Heart left ventricle (tissue), 16 donors: ENCODE results near the gene SNAP47. TPM values are rescaled to one million over a fixed set of nuclear protein-coding genes. Genes with fewer than 3 reads are reported as not detected.

Experiments
- ATAC-seq, 4 donors: fragments of 200-7000 bp; cut with Tn5 transposase; one replicate each; pipeline ENCODE4 v1.9.1; 2020 to 2022; ENCODE audit warnings: moderate library complexity in 4 of 4, mild to moderate bottlenecking in 3 of 4, moderate number of reproducible peaks in 1 of 4
- DNase-seq, 5 donors: peaks; one replicate each; pipeline ENCODE4 v3.0.0-alpha.2; 2020
- H3K27ac ChIP-seq, 12 donors: fragments of 200-600 bp; sonication (generic) in 4 of 12; one replicate each; pipeline versions ENCODE4 v1.5.0 to v1.8.0; 2016 to 2022; ENCODE audit warnings: mild to moderate bottlenecking in 2 of 12
- H3K27me3 ChIP-seq, 9 donors: fragments of 200-600 bp; sonication (generic) in 2 of 9; one replicate each; pipeline versions ENCODE4 v1.5.1 to v1.8.0; 2016 to 2022; ENCODE audit warnings: mild to moderate bottlenecking in 3 of 9
- H3K36me3 ChIP-seq, 9 donors: fragments of 200-600 bp; sonication (generic) in 2 of 9; one replicate each; pipeline versions ENCODE4 v1.5.0 to v1.8.0; 2018 to 2022; ENCODE audit warnings: mild to moderate bottlenecking in 2 of 9
- H3K4me1 ChIP-seq, 12 donors: fragments of 200-600 bp; sonication (generic) in 4 of 12; one replicate each; pipeline versions ENCODE4 v1.5.0 to v1.8.0; 2016 to 2022; ENCODE audit warnings: mild to moderate bottlenecking in 3 of 12
- H3K4me3 ChIP-seq, 12 donors: fragments of 200-600 bp; sonication (generic) in 4 of 12; one replicate each; pipeline versions ENCODE4 v1.5.0 to v1.8.0; 2017 to 2022; ENCODE audit warnings: mild to moderate bottlenecking in 9 of 12, moderate library complexity in 4 of 12
- H3K9me3 ChIP-seq, 12 donors: fragments of 200-600 bp; sonication (generic) in 4 of 12; one replicate each; pipeline versions ENCODE4 v1.5.0 to v1.8.0; 2016 to 2022; ENCODE audit warnings: mild to moderate bottlenecking in 1 of 12
- POLR2A ChIP-seq, 2 donors: fragments of 450-650 bp; IDR thresholded peaks; one replicate each; pipeline ENCODE4 v1.6.1; 2017; ENCODE audit warnings: antibody characterized with exemption in 2 of 2, mild to moderate bottlenecking in 2 of 2, moderate library complexity in 2 of 2
- WGBS, 4 donors: extraction: QIAGEN DNeasy Blood & Tissue Kit in 2 of 4; methylation state at CpG; one replicate each; pipeline versions ENCODE4 v1.1.5 to v1.1.7; 2013 to 2018; 5-methylcytosine and 5-hydroxymethylcytosine counted together
- intact Hi-C, 10 donors: fragments of 100-400 bp; cut with DNase I; formaldehyde crosslinking; loops; one replicate each; pipeline versions ENCODE4 v1.11.1 to v1.14.2; 2022
- polyA plus RNA-seq, 2 donors: library from polyadenylated mRNA; stranded (reverse); fragments of 200-250 nt; gene quantifications; one replicate each; pipeline ENCODE4 v1.2.3, GENCODE V29; 2013
- total RNA-seq, 9 donors: library from RNA; depleted of rRNA in 2 of 9; stranded (reverse); fragments of >200 nt in 2 of 9; fragmentation: NEBNext Ultra II Directional in 3 of 9; extraction: Animal tissue kit (Norgen Biotek cat#: 25700) in 3 of 9; gene quantifications; one replicate each; pipeline versions ENCODE4 v1.1.0 to v1.2.4, GENCODE V29; 2016 to 2023
- TF ChIP-seq, protein P1 (sequence below), 12 donors: fragments of 200-600 bp; sonication (generic) in 4 of 12; IDR thresholded peaks; one replicate each; pipeline versions ENCODE4 v1.5.0 to v1.8.0; 2018 to 2022; ENCODE audit warnings: antibody characterized with exemption in 12 of 12, mild to moderate bottlenecking in 5 of 12
- donor health status: ischemic (EF 13 %, LVEDD 7.1; RV severe dilation, severe dysfunction).
- donor health status: healthy with polysubstance abuse.
- donor health status: DM: no; HTN: yes; CAD: no.
- donor health status: DM: no; HTN: no; CAD: no.
- donor health status: ischemic (EF 25% LVEDD 6.9; RV normal size, moderate dysfunction).
- donor health status: ischemic (EF 25% LVEDD 5.7; RV mildly dilated, moderate dysfunction).
- donor health status: healthy.
- donor health status: DM: yes; HTN: yes; CAD: no.
- donor health status: ischemic (EF 35%, LVEDD 5.7; RV mildly dilated, moderate dysfunction).
- donor health status: nonischemic (EF 11% LVEDD 7.7; RV severe dilation, severe dysfunction).
- donor health status: DM: yes; HTN: yes; CAD: no.
- donor health status: PGD.
- donor health status: ischemic (EF 29% LVEDD 5.4; RV normal size, mild dysfunction).
- donor health status: nonischemic (EF 23%, LVEDD 6.1; RV moderate dilation, normal function).

SNAP47 gene
- total and polyA plus RNA-seq, 11 donors: 22.1 to 106 (median 36.7) TPM

DNA sequence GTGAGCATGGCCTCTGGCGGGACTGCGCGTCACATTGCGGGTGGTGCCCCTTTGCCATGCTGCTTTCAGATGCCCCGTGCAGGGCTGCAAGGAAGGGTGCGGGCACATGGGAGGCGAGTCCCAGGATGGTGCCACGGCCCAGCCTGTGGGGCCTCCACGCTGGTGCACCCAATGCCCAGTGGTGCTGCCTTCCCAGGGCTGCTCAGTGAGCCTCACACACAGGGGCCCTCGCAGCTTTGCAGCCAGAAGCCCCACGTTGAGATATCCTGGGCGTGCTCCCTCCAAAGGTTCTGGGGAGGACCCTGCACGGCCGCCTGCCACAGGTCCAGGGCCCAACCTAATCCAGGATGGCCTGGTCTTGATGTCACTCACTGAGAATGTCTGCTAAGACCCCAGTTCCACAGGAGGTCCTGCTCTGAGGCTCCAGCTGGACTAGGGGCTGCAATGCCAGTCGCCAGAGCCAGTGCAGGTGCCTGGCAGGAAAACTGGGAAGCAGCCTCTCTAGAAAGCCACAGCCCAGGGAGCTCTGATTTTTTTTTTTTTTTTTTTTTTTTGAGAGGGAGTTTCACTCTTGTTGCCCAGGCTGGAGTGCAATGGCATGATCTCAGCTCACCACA is 46.2 kb downstream of the SNAP47 start:
- TF ChIP-seq, protein P1, sequence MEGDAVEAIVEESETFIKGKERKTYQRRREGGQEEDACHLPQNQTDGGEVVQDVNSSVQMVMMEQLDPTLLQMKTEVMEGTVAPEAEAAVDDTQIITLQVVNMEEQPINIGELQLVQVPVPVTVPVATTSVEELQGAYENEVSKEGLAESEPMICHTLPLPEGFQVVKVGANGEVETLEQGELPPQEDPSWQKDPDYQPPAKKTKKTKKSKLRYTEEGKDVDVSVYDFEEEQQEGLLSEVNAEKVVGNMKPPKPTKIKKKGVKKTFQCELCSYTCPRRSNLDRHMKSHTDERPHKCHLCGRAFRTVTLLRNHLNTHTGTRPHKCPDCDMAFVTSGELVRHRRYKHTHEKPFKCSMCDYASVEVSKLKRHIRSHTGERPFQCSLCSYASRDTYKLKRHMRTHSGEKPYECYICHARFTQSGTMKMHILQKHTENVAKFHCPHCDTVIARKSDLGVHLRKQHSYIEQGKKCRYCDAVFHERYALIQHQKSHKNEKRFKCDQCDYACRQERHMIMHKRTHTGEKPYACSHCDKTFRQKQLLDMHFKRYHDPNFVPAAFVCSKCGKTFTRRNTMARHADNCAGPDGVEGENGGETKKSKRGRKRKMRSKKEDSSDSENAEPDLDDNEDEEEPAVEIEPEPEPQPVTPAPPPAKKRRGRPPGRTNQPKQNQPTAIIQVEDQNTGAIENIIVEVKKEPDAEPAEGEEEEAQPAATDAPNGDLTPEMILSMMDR (IDR thresholded peaks at IDR 0.05): no peak
- no peak for TF ChIP-seq POLR2A (IDR thresholded peaks at IDR 0.05)
- Histone ChIP-seq H3K4me3 (no peak overlapping the region), H3K36me3 (peaks cover 0 to 23% (median 14%) of the 10 kb centered on the region in 9 donors), H3K27me3 (peaks cover 0 to 5% (median 0%) of the 10 kb centered on the region in 9 donors), H3K4me1 (peaks cover 0 to 16% (median 4%) of the 10 kb centered on the region in 12 donors), H3K9me3 (no peaks in the 10 kb centered on the region), H3K27ac (no peak overlapping the region)
- ATAC-seq (no peak), DNase-seq (peak in 2 of 5 donors; percentile 6 to 14)
- intact Hi-C loops: no loop called here
- 86 to 96% (median 94%) methylated on average over 13 to 15 of the region's 15 CpGs for WGBS, 4 donors

DNA sequence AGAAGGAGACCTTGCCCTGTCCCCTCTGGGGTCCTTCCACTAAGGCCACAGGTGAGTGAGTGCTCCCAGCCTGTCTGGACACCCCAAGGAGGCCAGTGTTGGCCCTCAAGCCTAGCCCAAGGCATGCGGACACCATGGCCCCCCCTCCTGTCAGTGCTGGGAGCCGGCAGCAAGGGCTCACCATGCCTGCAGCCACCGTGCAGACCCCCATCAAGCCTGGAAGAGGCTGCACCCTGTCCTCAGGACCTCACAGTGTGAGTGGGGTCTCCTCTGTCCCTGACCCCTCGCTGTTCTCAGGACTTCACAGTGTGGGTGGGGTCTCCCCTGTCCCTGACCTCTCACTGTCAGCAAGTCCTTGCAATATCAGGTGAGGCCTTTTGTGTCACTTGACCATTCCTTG is 47.0 kb downstream of the SNAP47 start:
- DNase-seq (peak in 1 of 5 donors; percentile 4), ATAC-seq (no peak)
- peaks cover 0 to 13% (median 0%) of the 10 kb centered on the region in 9 donors for H3K27me3 ChIP-seq
- WGBS, 4 donors: 75 to 98% (median 88%) methylated on average over 1 to 4 of the region's 4 CpGs
- intact Hi-C loops: no loop called here
- peaks cover 4 to 24% (median 12%) of the 10 kb centered on the region in 12 donors for H3K4me1 ChIP-seq
- no peak overlapping the region for H3K4me3 ChIP-seq
- no peak for TF ChIP-seq POLR2A (IDR thresholded peaks at IDR 0.05)
- TF ChIP-seq, protein P1 (IDR thresholded peaks at IDR 0.05): no peak
- no peak overlapping the region for H3K27ac ChIP-seq
- no peaks in the 10 kb centered on the region for H3K9me3 ChIP-seq
- peaks cover 0 to 18% (median 7%) of the 10 kb centered on the region in 9 donors for H3K36me3 ChIP-seq

GRCh38 chr1:227785094-227785804 is 50.0 kb downstream of the SNAP47 start:
- WGBS, 4 donors: 87 to 93% (median 91%) methylated on average over 13 of the region's 13 CpGs

More at GRCh38 chr1:227785094-227785804, 50.0 kb downstream of the SNAP47 start:
- Histone ChIP-seq H3K9me3 (no peaks in the 10 kb centered on the region), H3K36me3 (peaks cover 0 to 16% (median 6%) of the 10 kb centered on the region in 9 donors), H3K27me3 (peaks cover 0 to 13% (median 0%) of the 10 kb centered on the region in 9 donors), H3K4me3 (no peak overlapping the region), H3K4me1 (peaks cover 4 to 28% (median 18%) of the 10 kb centered on the region in 12 donors), H3K27ac (no peak overlapping the region)
- DNase-seq (no peak), ATAC-seq (no peak)
- intact Hi-C loops: loop anchor here in 1 of 10 donors (5.0 kb wide), 1 partner anchor 48 kb away; the partner anchor contains the start of genes JMJD4 and SNAP47
- TF ChIP-seq, protein P1 (IDR thresholded peaks at IDR 0.05): no peak
- no peak for TF ChIP-seq POLR2A (IDR thresholded peaks at IDR 0.05)
